Sciatic nerve (tissue), 2 donors: Measurements from ENCODE around the gene MYO18B. TPM values are rescaled to one million over a fixed set of nuclear protein-coding genes. Genes with fewer than 3 reads are reported as not detected.

Source experiments
- ATAC-seq: fragments of 200-7000 bp; cut with Tn5 transposase; one replicate; pipeline ENCODE4 v1.9.1; 2020; ENCODE audit warnings: mild to moderate bottlenecking, moderate library complexity
- DNase-seq: peaks from one replicate; pipeline ENCODE4 v3.0.0-alpha.2; 2020; ENCODE audit warnings: low spot score
- intact Hi-C: fragments of 100-400 bp; cut with DNase I; formaldehyde crosslinking; loops from one replicate; pipeline ENCODE4 v1.14.2; 2022
- total RNA-seq: library from RNA; stranded (reverse); fragmentation: NEBNext Ultra II Directional; extraction: Animal tissue kit (Norgen Biotek cat#: 25700); gene quantifications from one replicate; pipeline ENCODE4 v1.2.1, GENCODE V29; 2021
- donor health status: DM: no; HTN: no; CAD: no.
- donor health status: DM: no; HTN: no; CAD: no.

The MYO18B gene
- total RNA-seq, 1 donor from 2014 or later, result not detected

- DNase-seq (no peak), ATAC-seq (no peak)
- intact Hi-C loops, result no loop called here
Observed at GRCh38 chr22:25709758-25710157, 32.2 kb upstream of the MYO18B start.

GRCh38 chr22:25710501-25710900 is 31.5 kb upstream of the MYO18B start:
- ATAC-seq (no peak), DNase-seq (no peak)
- intact Hi-C loops, result no loop called here

GRCh38 chr22:25711491-25711890 is 30.5 kb upstream of the MYO18B start:
- intact Hi-C loops, result no loop called here
- no peak for ATAC-seq

GRCh38 chr22:25712661-25713400 is 29.2 kb upstream of the MYO18B start:
- intact Hi-C loops, result no loop called here

More at GRCh38 chr22:25711491-25711890, 30.5 kb upstream of the MYO18B start:
- DNase-seq, result no peak

GRCh38 chr22:25714070-25714469 is 27.9 kb upstream of the MYO18B start:
- DNase-seq, result no peak
- intact Hi-C loops, result no loop called here
- no peak for ATAC-seq

More at GRCh38 chr22:25712661-25713400, 29.2 kb upstream of the MYO18B start:
- DNase-seq (no peak), ATAC-seq (no peak)

- DNase-seq, result no peak
- intact Hi-C loops, result no loop called here
- no peak for ATAC-seq
Observed at GRCh38 chr22:25714739-25715138, 27.2 kb upstream of the MYO18B start.

GRCh38 chr22:25716637-25717036 is 25.4 kb upstream of the MYO18B start:
- intact Hi-C loops, result no loop called here

GRCh38 chr22:25718135-25718840 is 23.7 kb upstream of the MYO18B start:
- DNase-seq (no peak), ATAC-seq (no peak)
- intact Hi-C loops, result no loop called here

More at GRCh38 chr22:25716637-25717036, 25.4 kb upstream of the MYO18B start:
- ATAC-seq (no peak), DNase-seq (no peak)

GRCh38 chr22:25722223-25722622 is 19.8 kb upstream of the MYO18B start:
- intact Hi-C loops, result no loop called here
- no peak for ATAC-seq
- no peak for DNase-seq

GRCh38 chr22:25722626-25723025 is 19.4 kb upstream of the MYO18B start:
- intact Hi-C loops, result no loop called here
- no peak for ATAC-seq

GRCh38 chr22:25726241-25726640 is 15.7 kb upstream of the MYO18B start:
- intact Hi-C loops, result no loop called here
- no peak for DNase-seq
- ATAC-seq, result no peak

More at GRCh38 chr22:25722626-25723025, 19.4 kb upstream of the MYO18B start:
- no peak for DNase-seq

GRCh38 chr22:25728071-25728470 is 13.9 kb upstream of the MYO18B start:
- DNase-seq, result no peak
- ATAC-seq, result no peak
- intact Hi-C loops, result no loop called here

- ATAC-seq, result no peak
- DNase-seq, result no peak
- intact Hi-C loops, result no loop called here
Observed at GRCh38 chr22:25729016-25729995, 12.7 kb upstream of the MYO18B start.

- DNase-seq (no peak), ATAC-seq (no peak)
- intact Hi-C loops, result no loop called here
Observed at GRCh38 chr22:25735650-25736049, 6.3 kb upstream of the MYO18B start.

GRCh38 chr22:25736378-25737011 is 5.5 kb upstream of the MYO18B start:
- intact Hi-C loops, result no loop called here
- ATAC-seq, result no peak
- DNase-seq, result no peak

GRCh38 chr22:25739659-25740344 is 2.2 kb upstream of the MYO18B start:
- DNase-seq (no peak), ATAC-seq (no peak)
- intact Hi-C loops, result no loop called here

GRCh38 chr22:25742918-25743708 is 1.1 kb downstream of the MYO18B start:
- intact Hi-C loops, result no loop called here
- ATAC-seq (no peak), DNase-seq (no peak)

- intact Hi-C loops, result no loop called here
- DNase-seq (no peak), ATAC-seq (no peak)
Observed at GRCh38 chr22:25744694-25745093, 2.7 kb downstream of the MYO18B start.
